GM20431 (cell line): Measurements from ENCODE around the gene CD44.

Experiments used
- in situ Hi-C: fragments of 300-500 bp; cut with MseI, MboI; formaldehyde crosslinking; loops from one replicate; pipeline ENCODE4 v1.15.0; 2020; ENCODE audit warnings: low sequenced_read_pairs; ENCODE audit not compliant: unreplicated experiment

CD44 gene

GRCh38 chr11:35274909-35275785, 136.2 kb downstream of the CD44 start:
- in situ Hi-C loops: no loop called here

GRCh38 chr11:35275786-35276170, 136.8 kb downstream of the CD44 start:
- in situ Hi-C loops: no loop called here

- in situ Hi-C loops: no loop called here
These were observed 137.6 kb downstream of the CD44 start for GRCh38 chr11:35276396-35277145.

- in situ Hi-C loops: no loop called here
These were observed 138.9 kb downstream of the CD44 start for GRCh38 chr11:35277827-35278226.

- in situ Hi-C loops: no loop called here
These were observed 141.8 kb downstream of the CD44 start for GRCh38 chr11:35280727-35281126.

- in situ Hi-C loops: no loop called here
These were observed 142.3 kb downstream of the CD44 start for GRCh38 chr11:35281169-35281688.
